ENCODE measurements around the gene KCNH1.
"Not testable (repeated sequence)": the region's sequence is repeated elsewhere in the genome, so short reads cannot be mapped to it uniquely, and the experiment has no call there.

DNA sequence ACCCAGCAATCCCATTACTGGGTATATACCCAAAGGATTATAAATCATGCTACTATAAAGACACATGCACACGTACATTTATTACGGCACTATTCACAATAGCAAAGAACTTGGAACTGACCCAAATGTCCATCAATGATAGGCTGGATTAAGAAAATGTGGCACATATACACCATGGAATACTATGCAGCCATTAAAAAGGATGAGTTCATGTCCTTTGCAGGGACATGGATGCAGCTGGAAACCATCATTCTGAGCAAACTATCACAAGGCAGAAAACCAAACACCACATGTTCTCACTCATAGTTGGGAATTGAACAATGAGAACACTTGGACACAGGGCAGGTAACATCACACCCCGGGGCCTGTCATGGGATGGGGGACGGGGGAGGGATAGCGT, 52.5 kb downstream of the KCNH1 start:
- TF ChIP-seq CTCF (conservative IDR thresholded peaks at IDR 0.05; ENCODE audit: low read depth in 2 of 2); POLR2AphosphoS5 (IDR thresholded peaks at IDR 0.05; ENCODE audit: low read depth): not testable (repeated sequence)

All from GM23338 (cell line).